NK-92 treated with Interleukin-12 subunit alpha and Interleukin-12 subunit beta, amount 100 ng/mL, for 24 hours (cell line): ENCODE results near the gene C2CD2.
"Not testable (repeated sequence)": the region's sequence is repeated elsewhere in the genome, so short reads cannot be mapped to it uniquely, and the experiment has no call there.

Experiments used
- DNase-seq: peaks from one replicate; lab custom pipeline; 2025; lab: John Stamatoyannopoulos, UW

C2CD2 gene

DNA sequence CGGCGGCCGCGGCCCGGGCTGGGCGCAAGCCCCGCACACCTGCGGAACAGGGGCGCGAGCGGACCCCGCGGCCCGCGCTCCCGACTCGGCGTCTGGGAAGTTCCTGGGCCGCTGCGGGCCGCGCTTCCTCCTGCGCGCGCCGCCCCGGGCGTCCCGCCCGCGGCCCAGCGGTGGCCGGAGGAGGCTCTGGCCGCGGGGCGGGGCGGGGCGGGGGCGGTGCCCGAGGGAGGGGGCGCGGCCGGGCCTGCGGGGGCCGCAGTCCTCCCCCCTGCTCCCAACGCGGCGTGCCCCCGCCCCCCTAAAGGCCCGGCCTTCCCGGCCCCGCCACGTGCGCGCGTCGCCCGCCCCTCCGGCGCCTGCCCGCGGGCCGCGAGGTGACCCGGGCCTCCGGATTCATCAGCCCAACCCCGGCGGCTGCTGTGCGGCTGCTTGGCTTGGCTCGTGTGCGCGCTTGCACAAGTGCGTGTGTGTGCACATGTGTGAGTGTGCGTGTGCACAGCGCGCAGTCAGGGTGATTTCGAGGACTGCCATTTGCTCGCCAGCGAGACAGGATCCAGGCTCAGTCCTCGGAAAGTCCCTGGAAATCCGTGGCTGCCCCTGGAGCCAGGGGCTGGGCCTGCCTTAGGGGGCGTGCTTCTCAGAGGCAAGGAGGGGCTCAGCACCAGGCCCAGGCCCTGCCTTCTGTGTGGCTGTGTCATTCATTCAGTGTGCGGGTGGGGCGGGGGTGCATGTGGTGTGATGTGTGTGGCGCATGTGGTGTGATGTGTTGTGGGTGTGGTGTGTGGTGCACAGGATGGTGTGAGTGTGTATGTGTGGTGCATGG lies at the start of gene C2CD2:
Gene C2CD2, minus strand, starts transcription at position 188 of the 823 bp plus-strand sequence. CDS start 370 bp downstream, outside the sequence.
- no peak for DNase-seq

DNA sequence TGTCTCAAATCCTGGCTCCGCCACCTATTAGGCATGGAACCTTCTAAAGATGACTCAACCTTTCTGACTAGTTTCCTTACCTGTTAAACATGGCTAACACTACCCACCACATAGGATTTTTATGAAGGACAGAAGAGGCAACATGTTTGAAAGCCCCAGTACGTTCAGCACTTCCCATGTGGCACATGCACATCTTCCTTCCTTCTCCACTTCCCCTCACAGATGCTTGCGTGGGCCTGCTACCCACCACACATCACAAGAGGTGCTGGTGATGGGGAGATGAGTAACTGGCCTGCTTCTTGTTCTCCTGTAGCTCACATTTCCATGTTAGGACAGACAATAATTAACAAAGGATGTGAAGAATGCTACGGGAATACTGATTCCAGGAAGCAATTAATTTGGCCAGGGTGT lies 49.2 kb upstream of the C2CD2 start:
- DNase-seq, result no peak

DNA sequence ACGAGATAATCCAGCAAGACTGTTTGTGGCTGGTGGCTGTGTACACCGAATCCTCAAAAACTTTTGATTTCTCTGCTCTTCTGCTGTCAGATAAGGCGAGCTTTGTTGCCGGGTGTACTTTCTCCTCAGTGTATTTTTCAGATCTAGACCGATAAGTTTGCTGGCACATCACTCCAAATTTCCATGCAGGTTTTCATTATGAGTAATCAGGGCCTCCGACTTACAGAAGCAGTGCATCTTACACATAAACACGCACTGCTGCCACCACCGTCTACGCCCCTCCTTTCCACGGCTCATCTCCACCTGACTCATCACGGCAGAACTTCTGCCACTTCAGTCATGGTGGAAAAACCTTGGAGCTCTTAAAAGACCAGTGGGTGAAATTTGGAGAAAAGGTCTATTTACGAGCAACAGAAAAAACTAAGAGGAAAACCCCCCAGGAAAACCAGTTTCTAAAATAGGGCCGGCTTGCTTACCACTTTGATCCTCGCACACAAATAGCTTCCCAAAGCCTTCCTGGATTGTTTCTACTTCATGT lies 48.7 kb upstream of the C2CD2 start:
- no peak for DNase-seq

DNA sequence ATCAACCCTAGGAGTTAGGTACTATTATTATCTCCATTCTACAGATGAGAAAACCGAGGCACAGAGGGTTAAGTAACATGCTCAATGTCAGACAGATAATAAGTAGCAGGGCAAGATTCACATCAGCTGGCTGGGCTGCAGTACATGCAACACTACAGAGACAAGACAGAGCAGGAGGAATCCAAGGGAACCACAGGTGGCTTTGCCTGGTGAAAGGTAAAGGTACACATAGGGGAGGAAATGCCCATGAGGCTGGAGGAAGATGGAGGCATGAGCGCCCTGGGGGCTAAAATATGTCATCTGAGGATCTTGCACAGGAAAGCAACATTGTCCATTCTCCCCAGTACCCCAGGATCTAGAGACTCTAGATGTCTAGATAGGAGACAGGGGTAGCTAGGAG lies 48.0 kb upstream of the C2CD2 start:
- no peak for DNase-seq

DNA sequence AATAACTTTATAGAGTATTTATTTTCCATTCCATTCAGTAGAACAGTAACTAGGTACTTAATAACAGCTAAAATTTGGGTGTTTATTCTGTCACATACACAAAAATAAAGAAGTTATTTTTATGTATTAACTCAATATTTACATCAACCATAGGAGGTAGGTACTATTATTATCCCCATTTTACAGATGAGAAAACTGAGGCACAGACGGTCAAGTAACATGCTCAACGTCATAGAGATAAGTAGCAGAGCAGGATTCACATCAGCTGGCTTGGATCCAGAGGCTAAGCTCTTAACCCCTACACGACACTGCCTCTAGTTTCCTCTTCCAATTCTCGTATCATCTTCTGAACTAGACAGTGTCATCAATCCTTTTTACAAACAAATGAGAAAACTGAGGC lies 47.1 kb upstream of the C2CD2 start:
- no peak for DNase-seq

DNA sequence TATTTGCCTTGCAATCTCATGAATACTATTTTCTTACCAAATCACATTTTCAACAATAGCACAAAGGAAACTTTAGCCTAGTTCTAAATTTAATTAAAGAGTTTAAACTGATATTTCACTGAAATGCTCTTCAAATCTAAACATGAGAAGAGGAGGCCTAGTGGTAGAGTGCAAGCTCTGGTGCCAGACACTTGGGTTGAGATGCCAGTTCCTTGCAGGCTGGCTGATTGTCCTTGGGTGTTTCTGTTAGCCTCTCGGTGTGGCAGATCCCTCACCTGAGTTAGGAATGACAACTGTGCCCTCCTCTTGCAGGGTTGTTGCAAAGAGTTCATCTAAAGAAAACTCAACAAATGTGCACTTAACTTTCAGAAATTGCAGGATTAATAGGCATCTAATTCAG lies 43.8 kb upstream of the C2CD2 start:
- DNase-seq, result no peak

DNA sequence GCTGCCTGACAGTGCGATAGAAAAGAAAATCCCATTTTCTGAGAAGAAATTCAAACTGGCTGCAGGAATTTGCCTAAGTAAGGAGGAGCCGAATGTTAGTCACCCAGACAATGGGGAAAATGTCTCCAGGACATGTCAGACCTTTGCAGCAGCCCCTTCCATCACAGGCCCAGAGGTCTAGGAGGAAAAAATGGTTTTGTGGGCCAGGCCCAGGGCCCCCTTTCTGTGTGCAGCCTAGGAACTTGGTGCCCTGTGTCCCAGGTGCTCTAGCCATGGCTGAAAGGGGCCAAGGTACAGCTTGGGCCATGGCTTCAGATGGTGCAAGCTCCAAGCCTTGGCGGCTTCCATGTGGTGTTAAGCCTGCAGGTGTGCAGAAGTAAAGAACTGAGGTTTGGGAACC lies 41.8 kb upstream of the C2CD2 start:
- no peak for DNase-seq

DNA sequence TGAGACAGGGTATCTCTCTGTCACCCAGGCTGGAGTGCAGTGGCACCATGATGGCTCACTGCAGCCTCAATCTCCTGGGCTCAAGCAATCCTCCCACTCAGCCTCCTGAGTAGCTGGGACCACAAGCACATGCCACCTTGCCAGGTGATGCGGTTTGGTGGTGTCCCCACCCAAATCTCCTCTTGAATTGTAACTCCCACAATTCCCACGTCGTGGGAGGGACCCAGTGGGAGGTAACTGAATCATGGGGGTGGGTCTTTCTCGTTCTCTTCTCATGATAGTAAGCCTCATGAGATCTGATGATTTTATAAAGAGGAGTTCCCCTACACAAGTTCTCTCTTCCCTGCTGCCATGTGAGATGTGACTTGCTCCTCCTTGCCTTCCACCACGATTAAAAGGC lies 40.8 kb upstream of the C2CD2 start:
- DNase-seq, result not testable (repeated sequence)

DNA sequence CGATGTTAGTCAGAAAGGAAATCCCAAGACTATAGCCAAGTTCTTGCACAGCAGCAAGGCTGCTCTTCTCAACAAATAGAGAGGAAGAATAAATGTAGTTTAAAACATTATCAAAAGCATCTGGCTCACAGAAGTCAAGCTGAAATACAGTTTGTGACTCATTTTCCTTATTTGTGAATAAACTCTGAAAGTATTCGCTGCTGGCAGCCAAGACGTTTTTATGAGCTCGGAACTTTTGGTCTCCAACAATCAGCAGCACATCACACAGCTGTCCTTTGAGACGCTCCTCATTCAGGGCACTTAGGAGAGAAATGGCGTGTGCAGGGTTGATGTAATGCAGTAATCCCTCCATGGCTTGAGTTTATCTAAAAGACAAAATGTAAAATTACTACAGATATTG lies 39.9 kb upstream of the C2CD2 start:
- no peak for DNase-seq

DNA sequence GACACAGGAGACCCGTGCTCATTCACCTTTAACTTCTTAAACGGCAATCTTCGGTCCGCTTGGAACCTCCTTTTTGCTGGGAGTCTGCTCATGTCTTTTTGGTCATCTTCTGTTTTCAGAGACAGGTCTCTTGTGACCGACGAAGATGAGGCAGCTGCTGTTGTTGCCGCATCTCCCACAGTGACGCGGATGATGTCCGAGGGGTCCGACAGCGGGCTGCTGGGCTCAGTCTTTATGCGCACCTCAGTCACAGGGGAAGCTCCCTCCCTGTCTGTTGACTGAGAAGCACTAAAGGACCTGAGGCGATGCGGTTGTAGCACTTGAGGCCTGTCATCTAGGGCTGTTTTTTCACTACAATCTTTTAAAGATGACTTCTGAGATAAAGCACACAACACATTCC lies 38.8 kb upstream of the C2CD2 start:
- DNase-seq, result no peak

DNA sequence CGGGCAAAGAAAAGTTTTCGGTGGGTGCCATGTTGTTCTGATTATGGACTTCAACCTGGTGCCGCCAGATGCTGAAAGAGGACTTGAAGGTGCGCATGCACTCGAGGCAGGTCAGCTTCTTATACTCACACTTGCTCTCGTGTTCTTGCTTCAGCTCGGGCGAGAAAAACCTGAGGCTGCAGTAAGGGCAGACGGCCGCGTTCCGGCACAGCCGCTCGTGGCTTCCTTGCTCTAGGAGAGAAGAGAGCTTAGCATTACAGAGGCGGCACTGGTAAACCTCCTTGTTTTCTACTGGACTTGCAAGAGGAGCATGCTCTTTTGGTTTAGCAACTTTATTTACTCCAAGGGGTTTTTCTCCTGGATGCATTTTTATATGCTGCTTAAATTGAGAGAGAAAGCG lies 37.8 kb upstream of the C2CD2 start:
- no peak for DNase-seq

DNA sequence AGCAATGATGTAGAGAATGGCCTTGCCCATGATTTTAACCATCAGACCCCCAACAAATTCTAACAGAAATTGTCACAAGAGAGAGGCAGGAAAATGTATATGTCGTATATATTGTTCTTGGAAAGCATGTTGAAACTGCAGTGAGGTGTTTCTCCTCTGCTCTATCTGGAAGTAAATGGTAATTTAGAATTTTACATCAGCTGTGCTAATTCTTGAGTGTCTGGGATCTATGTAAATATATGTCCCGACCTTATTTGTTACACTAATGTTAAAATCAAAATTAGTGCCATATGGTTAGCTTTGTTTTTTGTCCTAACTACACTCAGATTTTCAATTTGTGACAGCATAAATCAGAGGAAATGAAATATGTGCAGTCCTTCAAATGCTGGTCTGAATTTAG lies 35.9 kb upstream of the C2CD2 start:
- DNase-seq, result no peak

DNA sequence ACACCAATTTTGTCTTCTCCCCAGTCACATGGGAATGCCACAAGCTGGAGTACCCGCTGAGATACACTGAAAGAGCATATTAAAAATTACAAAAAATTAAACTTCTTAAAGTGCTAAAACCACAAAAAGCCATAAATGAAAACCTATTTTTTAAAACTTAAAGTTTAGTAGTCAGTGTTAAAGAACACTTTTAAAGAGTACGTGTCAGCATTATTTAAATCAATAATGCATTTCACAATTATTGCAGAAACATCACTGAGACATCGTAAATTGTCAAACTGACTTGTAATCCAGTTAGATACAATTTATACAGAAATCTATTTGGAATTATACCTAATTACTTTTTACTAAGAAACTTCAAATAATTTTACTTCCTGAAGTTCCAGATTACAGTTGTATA lies 33.5 kb upstream of the C2CD2 start:
- DNase-seq, result no peak

DNA sequence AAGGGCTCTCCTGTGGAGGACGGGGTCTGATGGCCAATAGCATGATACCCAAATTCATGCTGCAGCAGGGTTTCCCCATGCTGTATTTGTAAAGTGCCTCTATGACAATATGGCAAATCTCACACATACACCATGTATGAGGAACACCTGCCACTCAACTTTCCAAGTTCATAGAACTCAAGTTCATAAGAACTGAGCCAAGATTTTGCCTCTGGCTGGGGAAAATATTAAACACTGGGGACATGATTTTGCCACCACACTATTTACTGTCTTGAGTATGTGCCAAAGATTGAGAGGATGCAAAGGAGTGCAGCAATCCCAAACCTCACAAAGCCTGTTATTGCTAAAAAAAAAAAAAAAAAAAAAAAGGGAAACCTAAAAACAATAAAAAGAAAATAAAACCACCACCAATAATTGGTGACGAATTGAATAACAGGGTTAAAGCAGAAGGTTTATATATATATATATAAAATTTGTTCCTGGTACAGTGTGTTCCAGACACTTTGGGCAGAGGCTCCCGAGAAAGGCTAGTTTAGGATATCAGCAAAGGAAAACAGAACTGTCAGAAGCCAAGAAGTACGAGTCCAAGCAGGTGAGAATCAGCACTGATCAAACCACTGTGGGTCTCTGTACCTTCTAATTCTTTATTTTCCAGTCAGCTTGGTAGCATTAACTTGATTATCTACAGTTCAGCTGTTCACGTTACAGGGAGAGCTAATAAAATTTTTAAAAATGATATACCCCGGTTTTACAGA lies 32.0 kb upstream of the C2CD2 start:
- DNase-seq, result no peak

DNA sequence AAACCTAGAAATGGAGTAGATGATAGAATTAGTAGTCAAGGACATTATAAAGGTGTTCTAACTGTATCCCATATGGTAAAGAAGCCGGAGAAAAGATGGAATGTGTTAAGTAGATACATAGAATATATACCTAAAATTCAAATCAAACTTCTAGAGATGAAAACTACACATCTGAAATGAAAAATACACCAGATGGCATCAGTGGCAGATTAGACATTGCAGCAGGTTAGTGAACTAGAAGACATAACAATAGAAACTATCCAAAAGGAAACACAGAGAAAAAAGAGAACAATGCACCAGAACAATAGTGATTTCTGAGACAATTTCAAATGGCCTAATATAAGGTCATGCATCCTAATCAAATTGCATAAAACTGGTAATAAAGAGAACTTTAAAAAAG lies 29.4 kb upstream of the C2CD2 start:
- DNase-seq, result no peak

DNA sequence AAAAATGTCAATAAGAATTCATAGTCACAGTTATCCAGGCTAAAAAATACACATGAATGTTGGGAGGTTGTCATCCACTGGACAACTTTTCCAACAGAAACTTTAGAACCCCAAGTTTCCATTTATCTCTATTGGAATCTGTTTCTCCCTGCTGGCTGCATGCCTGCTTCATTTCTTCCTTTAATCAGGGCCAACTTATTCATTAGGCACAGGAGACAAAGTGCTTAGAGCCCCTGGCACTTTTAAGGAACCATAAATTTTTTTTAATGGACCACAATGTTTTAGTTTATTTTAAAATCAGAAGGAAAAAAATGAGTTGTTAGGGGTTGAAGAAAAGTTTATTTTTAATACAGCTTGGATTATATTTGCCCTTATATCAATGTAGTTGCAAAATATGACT lies 26.7 kb upstream of the C2CD2 start:
- DNase-seq, result no peak

DNA sequence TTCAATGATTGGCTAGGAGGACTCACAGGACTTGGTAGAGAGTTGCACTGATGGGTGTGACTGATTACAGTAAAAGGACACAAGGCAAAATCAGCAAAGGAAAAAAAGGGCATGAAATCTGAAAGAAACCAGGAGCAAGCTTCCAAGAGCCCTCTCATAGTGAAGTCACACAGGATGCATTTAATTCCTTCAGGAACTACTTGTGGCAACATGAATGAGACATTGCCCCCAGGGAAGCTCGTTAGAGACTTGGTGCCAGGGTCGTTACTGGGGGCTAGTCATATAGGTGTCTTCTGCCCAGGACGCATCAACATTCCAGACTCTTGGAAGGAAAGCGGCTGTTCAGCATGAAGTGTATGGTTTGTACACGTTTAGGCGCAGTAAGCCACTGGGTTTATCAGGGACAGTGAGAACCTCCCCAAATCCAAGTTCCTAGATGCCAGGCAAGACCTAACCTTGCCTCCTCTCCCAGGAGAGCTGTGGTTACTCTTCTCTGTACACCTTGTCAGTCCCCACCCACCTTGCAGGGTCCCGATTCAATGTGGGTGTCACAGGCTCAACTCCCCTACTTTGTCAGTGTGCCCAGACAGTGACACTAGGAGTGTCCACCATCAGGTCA lies 26.0 kb upstream of the C2CD2 start:
- no peak for DNase-seq

DNA sequence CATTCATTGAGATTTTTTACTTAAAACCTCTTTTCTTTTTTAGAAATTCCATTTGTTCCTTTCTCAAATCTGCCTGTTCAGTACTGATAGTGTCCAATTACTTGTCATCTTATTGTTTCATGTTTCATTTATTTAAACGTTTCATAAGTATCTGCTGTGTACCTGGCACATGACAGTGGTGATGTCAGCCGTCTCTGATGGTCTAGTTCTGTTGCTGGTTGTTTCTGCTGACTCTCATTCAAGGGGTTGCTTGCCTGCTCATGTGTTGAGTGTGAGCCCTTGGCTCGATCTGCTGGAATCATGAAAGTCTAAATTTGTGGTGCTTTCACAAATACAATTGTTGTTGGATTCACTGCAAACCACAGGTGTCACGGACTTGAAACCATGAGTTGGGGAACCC lies 25.5 kb upstream of the C2CD2 start:
- no peak for DNase-seq

DNA sequence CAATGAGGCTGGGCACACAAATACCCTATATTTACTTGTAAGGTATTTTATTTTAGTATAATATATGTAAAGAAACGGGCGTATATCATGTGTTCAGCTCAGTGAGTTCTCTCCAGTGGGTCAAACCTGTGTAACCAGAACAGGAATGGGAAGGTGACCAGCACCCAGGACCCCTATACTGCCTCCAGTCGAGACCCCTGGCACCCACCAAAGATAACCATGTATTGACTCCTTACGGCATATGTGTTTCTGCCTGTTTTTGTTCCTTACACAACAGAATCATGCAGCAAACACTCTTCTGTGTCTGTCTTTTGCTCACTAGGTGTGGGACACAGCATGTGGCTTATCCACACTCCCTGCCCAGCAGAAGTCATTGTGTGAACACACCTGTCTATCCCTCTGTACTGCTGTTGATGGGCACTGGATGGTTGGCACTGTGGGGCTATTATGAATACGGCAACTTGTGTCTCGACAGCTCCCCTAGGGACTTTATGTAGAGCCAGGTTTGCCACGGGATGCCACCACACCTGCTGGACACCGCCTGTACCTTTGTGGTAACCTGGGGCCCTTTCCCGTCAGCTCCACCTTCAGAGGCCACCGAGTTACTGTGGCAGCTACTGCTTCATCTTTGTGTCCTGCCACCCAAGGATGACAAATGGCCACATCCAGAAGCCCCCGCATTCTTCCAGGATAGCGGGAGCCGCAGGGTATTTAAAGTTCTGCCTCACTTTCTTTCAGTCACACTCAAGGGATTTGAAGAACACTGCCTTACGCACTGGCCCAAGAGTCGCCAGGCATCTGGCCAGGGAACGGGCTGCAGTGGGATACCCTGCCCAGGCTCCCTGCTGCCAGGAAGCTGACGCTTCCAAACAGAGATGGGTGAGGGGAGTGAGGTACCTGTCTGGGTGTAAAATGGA lies 23.5 kb upstream of the C2CD2 start:
- no peak for DNase-seq

DNA sequence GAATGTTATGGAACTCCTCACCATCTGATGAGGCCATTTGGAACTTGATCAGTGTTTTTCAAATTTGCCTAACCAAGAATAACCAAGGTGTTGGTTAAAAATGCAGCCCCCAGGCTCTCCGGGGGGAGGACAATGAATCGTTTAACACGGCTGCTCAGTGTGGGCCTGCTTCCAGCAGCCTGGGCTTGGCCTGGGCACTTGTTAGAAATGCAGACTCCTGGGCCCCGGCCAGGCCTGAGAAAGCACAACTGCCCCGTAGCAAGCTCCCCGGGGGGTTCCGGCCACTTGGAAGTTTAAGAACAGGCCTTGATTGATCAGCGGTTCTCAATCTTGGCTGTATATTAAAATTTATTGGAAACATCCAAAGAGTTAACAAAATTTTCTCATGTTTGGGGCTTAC lies 22.8 kb upstream of the C2CD2 start:
- DNase-seq, result no peak

DNA sequence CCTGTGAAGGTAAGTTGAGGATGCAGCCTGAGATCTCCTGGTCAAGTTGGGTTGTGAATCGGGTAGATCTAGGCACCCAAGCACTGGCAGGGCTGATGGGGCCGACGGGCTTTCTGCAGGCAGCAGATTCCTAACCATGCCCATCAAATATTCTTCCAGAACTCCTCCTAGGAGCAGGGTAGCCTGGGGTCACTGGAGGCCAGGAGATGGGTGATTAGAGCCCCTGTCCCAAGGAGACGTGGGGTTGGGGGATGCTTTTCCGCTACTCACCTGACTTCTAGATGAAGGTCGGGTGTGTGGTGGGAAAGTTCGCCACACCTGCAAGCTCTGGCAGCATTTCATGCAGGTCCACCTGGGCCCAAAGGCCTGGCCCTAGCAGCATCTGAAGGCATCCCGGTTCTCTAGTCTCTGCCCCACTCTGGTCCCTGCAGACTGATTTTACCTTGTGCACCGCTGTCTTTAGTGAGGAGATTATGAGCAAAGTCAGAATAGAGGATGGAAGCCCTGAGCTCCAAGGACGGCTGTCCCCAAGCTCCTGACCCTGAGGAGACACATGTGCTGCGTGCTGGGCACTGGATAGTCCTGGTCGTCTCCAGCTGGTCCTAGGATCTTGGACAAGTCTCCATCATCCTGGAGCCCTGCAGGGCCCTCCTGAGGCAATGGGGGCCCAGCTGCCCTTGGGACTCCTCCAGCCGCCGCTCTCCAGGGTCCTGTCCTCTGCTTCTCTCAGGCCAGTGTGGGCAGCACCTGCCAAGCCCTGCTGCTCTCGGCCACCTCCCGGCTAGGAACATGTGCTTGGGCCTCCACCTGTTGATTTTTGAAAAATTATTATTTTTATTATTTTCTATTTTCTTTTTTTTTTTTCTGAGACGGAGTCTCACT lies 21.8 kb upstream of the C2CD2 start:
- no peak for DNase-seq
